Erythroblast (primary cell): ENCODE measurements around the gene DENND5B.

Experiments
- GATA1 ChIP-seq: IDR thresholded peaks from 2 replicates; pipeline ENCODE4 v1.6.1; 2011; ENCODE audit warnings: low read depth, mild to moderate bottlenecking, control low read depth, low read length, moderate library complexity
- POLR2A ChIP-seq: IDR thresholded peaks from 2 replicates; pipeline ENCODE4 v1.6.1; 2011; ENCODE audit warnings: mild to moderate bottlenecking, low read length

- TF ChIP-seq POLR2A, result no peak
- no peak for TF ChIP-seq GATA1
Observed at GRCh38 chr12:31585271-31585670, 5.7 kb downstream of the DENND5B start.
